Natural killer cell treated with Interleukin-12 subunit alpha and Interleukin-12 subunit beta and Interleukin-15 and Interleukin-18, amount 100 ng/mL, for 72 hours (primary cell): ENCODE data around the gene RND3. TPM values are rescaled to one million over a fixed set of nuclear protein-coding genes. Genes with fewer than 3 reads are reported as not detected.

Source experiments
- ATAC-seq, 2 donors: fragments of 150-1000 bp; cut with Tn5 transposase in 1 of 2; sonication (Bioruptor Pico), chemical (Tn5 transposase) in 1 of 2; 2 replicates each; pipeline ENCODE4 v1.10.0; 2021
- DNase-seq: peaks from one replicate; pipeline ENCODE4 v3.0.0; 2022; ENCODE audit warnings: low spot score
- H3K27ac Mint-ChIP-seq, 2 donors: 1 replicate in 1 of 2; 2 replicates in 1 of 2; pipeline ENCODE4 v1.8.0; 2022; ENCODE audit warnings: mixed read lengths in 2 of 2, mild to moderate bottlenecking in 1 of 2, moderate library complexity in 1 of 2
- H3K27me3 Mint-ChIP-seq, 2 donors: 1 replicate in 1 of 2; 2 replicates in 1 of 2; pipeline ENCODE4 v1.8.0; 2022; ENCODE audit warnings: mixed read lengths in 2 of 2
- H3K36me3 Mint-ChIP-seq: one replicate; pipeline ENCODE4 v1.8.0; 2022; ENCODE audit warnings: mixed read lengths
- H3K4me1 Mint-ChIP-seq, 2 donors: 1 replicate in 1 of 2; 2 replicates in 1 of 2; pipeline ENCODE4 v1.8.0; 2022; ENCODE audit warnings: low read depth in 2 of 2, mixed read lengths in 2 of 2, mild to moderate bottlenecking in 1 of 2
- H3K4me3 Mint-ChIP-seq: one replicate; pipeline ENCODE4 v1.8.0; 2022; ENCODE audit warnings: mixed read lengths
- H3K9me3 Mint-ChIP-seq: 2 replicates; pipeline ENCODE4 v1.8.0; 2022; ENCODE audit warnings: mixed read lengths
- total RNA-seq, 2 donors: library from RNA; stranded (reverse); gene quantifications; one replicate each; pipeline ENCODE4 v1.2.3, GENCODE V29; 2022

Gene RND3
- total RNA-seq, 2 donors from 2014 or later = not detected

GRCh38 chr2:150513647-150514046, 26.2 kb upstream of the RND3 start:
- Mint-ChIP-seq H3K36me3 (no peaks in the 10 kb centered on the region), H3K27me3 (no peaks in the 10 kb centered on the region), H3K9me3 (no peaks in the 10 kb centered on the region), H3K4me3 (no peak overlapping the region), H3K4me1 (no peaks in the 10 kb centered on the region), H3K27ac (no peak overlapping the region)
- ATAC-seq (no peak), DNase-seq (no peak)

- no peak overlapping the region for H3K4me3 Mint-ChIP-seq
- ATAC-seq = no peak
- no peaks in the 10 kb centered on the region for H3K9me3 Mint-ChIP-seq
- DNase-seq = no peak
- no peaks in the 10 kb centered on the region for H3K27me3 Mint-ChIP-seq
- no peak overlapping the region for H3K27ac Mint-ChIP-seq
- H3K4me1 Mint-ChIP-seq = no peaks in the 10 kb centered on the region
- H3K36me3 Mint-ChIP-seq = no peaks in the 10 kb centered on the region
Measured at GRCh38 chr2:150508497-150509137, 21.1 kb upstream of the RND3 start.

- H3K27ac Mint-ChIP-seq = no peak overlapping the region
- H3K36me3 Mint-ChIP-seq = no peaks in the 10 kb centered on the region
- DNase-seq (no peak), ATAC-seq (no peak)
- H3K4me3 Mint-ChIP-seq = no peak overlapping the region
- H3K27me3 Mint-ChIP-seq = no peaks in the 10 kb centered on the region
- H3K4me1 Mint-ChIP-seq = no peaks in the 10 kb centered on the region
- no peaks in the 10 kb centered on the region for H3K9me3 Mint-ChIP-seq
Measured at GRCh38 chr2:150507071-150507470, 19.6 kb upstream of the RND3 start.

GRCh38 chr2:150505178-150505577, 17.7 kb upstream of the RND3 start:
- ATAC-seq = no peak
- DNase-seq = no peak
- H3K36me3 Mint-ChIP-seq = no peaks in the 10 kb centered on the region
- no peaks in the 10 kb centered on the region for H3K27me3 Mint-ChIP-seq
- H3K4me3 Mint-ChIP-seq = no peak overlapping the region
- H3K4me1 Mint-ChIP-seq = no peaks in the 10 kb centered on the region
- no peaks in the 10 kb centered on the region for H3K9me3 Mint-ChIP-seq
- no peak overlapping the region for H3K27ac Mint-ChIP-seq

GRCh38 chr2:150495993-150496627, 8.6 kb upstream of the RND3 start:
- Mint-ChIP-seq H3K4me3 (no peak overlapping the region), H3K4me1 (no peaks in the 10 kb centered on the region), H3K36me3 (no peaks in the 10 kb centered on the region), H3K27ac (no peak overlapping the region), H3K9me3 (peaks cover 3% of the 10 kb centered on the region), H3K27me3 (no peaks in the 10 kb centered on the region)
- no peak for ATAC-seq
- DNase-seq = no peak

- Mint-ChIP-seq H3K36me3 (no peaks in the 10 kb centered on the region), H3K9me3 (peaks cover 3% of the 10 kb centered on the region), H3K4me1 (no peaks in the 10 kb centered on the region), H3K4me3 (no peak overlapping the region), H3K27me3 (no peaks in the 10 kb centered on the region), H3K27ac (no peak overlapping the region)
- ATAC-seq = no peak
- DNase-seq = no peak
Measured at GRCh38 chr2:150495001-150495400, 7.5 kb upstream of the RND3 start.

GRCh38 chr2:150494234-150494945, 6.9 kb upstream of the RND3 start:
- no peaks in the 10 kb centered on the region for H3K27me3 Mint-ChIP-seq
- H3K9me3 Mint-ChIP-seq = peaks cover 2% of the 10 kb centered on the region
- H3K36me3 Mint-ChIP-seq = no peaks in the 10 kb centered on the region
- no peaks in the 10 kb centered on the region for H3K4me1 Mint-ChIP-seq
- DNase-seq (no peak), ATAC-seq (no peak)
- H3K27ac Mint-ChIP-seq = no peak overlapping the region
- no peak overlapping the region for H3K4me3 Mint-ChIP-seq

- DNase-seq = no peak
- Mint-ChIP-seq H3K4me1 (no peaks in the 10 kb centered on the region), H3K27ac (no peak overlapping the region), H3K27me3 (peaks cover 7 to 18% of the 10 kb centered on the region in 2 donors), H3K9me3 (no peaks in the 10 kb centered on the region), H3K36me3 (no peaks in the 10 kb centered on the region), H3K4me3 (no peak overlapping the region)
- ATAC-seq = no peak
Measured at GRCh38 chr2:150491943-150492342, 4.5 kb upstream of the RND3 start.

GRCh38 chr2:150491430-150491829, 4.0 kb upstream of the RND3 start:
- Mint-ChIP-seq H3K27me3 (peaks cover 12 to 23% of the 10 kb centered on the region in 2 donors), H3K36me3 (no peaks in the 10 kb centered on the region), H3K27ac (no peak overlapping the region), H3K4me1 (no peaks in the 10 kb centered on the region), H3K9me3 (no peaks in the 10 kb centered on the region), H3K4me3 (no peak overlapping the region)
- ATAC-seq (no peak), DNase-seq (no peak)

- Mint-ChIP-seq H3K9me3 (no peaks in the 10 kb centered on the region), H3K4me3 (no peak overlapping the region), H3K4me1 (no peaks in the 10 kb centered on the region), H3K27me3 (peaks cover 17 to 25% of the 10 kb centered on the region in 2 donors), H3K36me3 (no peaks in the 10 kb centered on the region), H3K27ac (no peak overlapping the region)
- ATAC-seq = no peak
- no peak for DNase-seq
Measured at GRCh38 chr2:150490466-150490865, 3.0 kb upstream of the RND3 start.

- Mint-ChIP-seq H3K27ac (no peak overlapping the region), H3K4me3 (no peak overlapping the region), H3K36me3 (no peaks in the 10 kb centered on the region), H3K4me1 (no peaks in the 10 kb centered on the region), H3K27me3 (peaks cover 19 to 25% of the 10 kb centered on the region in 2 donors), H3K9me3 (no peaks in the 10 kb centered on the region)
- DNase-seq = no peak
- no peak for ATAC-seq
Measured at GRCh38 chr2:150486539-150487484, 655 bp downstream of the RND3 start.

GRCh38 chr2:150485871-150486538, 1.5 kb downstream of the RND3 start:
- H3K27ac Mint-ChIP-seq = no peak overlapping the region
- no peaks in the 10 kb centered on the region for H3K36me3 Mint-ChIP-seq
- DNase-seq = no peak
- no peak overlapping the region for H3K4me3 Mint-ChIP-seq
- peak in 1 of 2 donors; percentile 32 for ATAC-seq
- no peaks in the 10 kb centered on the region for H3K9me3 Mint-ChIP-seq
- no peaks in the 10 kb centered on the region for H3K4me1 Mint-ChIP-seq
- peaks cover 19 to 25% of the 10 kb centered on the region in 2 donors for H3K27me3 Mint-ChIP-seq
